ENCODE measurements around the gene RNF149.

RNF149 gene

GRCh38 chr2:101295895-101296294 is 12.6 kb downstream of the RNF149 start:
- no peaks in the 10 kb centered on the region for H3K27me3 ChIP-seq (ENCODE audit: insufficient read depth, low read depth)
- H3K27ac ChIP-seq, result no peak overlapping the region
- no peaks in the 10 kb centered on the region for H3K36me3 ChIP-seq (ENCODE audit: insufficient read depth)
- H3K4me3 ChIP-seq (IDR thresholded peaks at IDR 0.05; ENCODE audit: insufficient read depth, low read depth, low read length), result no peak overlapping the region
- peaks cover 35% of the 10 kb centered on the region; the same call in 1 of the 2 replicates for H3K79me2 ChIP-seq (ENCODE audit: insufficient read depth, low read depth)
- no peak overlapping the region for H3K4me2 ChIP-seq
- H3K9ac ChIP-seq, result no peak overlapping the region
- no peak for TF ChIP-seq CTCF (conservative IDR thresholded peaks at IDR 0.05; ENCODE audit: low read depth, low read length)
- H3K4me1 ChIP-seq (ENCODE audit: low read depth, poor library complexity, severe bottlenecking), result no peaks in the 10 kb centered on the region
- no peak overlapping the region for H2AFZ ChIP-seq (ENCODE audit: low read depth)
- H4K20me1 ChIP-seq (ENCODE audit: insufficient read depth), result peaks cover 4% of the 10 kb centered on the region; the same call in 1 of the 2 replicates

GRCh38 chr2:101294861-101295260 is 13.6 kb downstream of the RNF149 start:
- H3K79me2 ChIP-seq (ENCODE audit: insufficient read depth, low read depth), result peaks cover 32% of the 10 kb centered on the region; the same call in 1 of the 2 replicates
- no peak for TF ChIP-seq CTCF (conservative IDR thresholded peaks at IDR 0.05; ENCODE audit: low read depth, low read length)
- no peaks in the 10 kb centered on the region for H3K4me1 ChIP-seq (ENCODE audit: low read depth, poor library complexity, severe bottlenecking)
- no peaks in the 10 kb centered on the region for H3K27me3 ChIP-seq (ENCODE audit: insufficient read depth, low read depth)
- H2AFZ ChIP-seq (ENCODE audit: low read depth), result no peak overlapping the region
- H3K9ac ChIP-seq, result no peak overlapping the region
- H3K4me3 ChIP-seq (IDR thresholded peaks at IDR 0.05; ENCODE audit: insufficient read depth, low read depth, low read length), result no peak overlapping the region
- H3K36me3 ChIP-seq (ENCODE audit: insufficient read depth), result no peaks in the 10 kb centered on the region
- H4K20me1 ChIP-seq (ENCODE audit: insufficient read depth), result peaks cover 2% of the 10 kb centered on the region; the same call in 1 of the 2 replicates
- H3K27ac ChIP-seq, result no peak overlapping the region
- H3K4me2 ChIP-seq, result no peak overlapping the region

- no peak for TF ChIP-seq CTCF (conservative IDR thresholded peaks at IDR 0.05; ENCODE audit: low read depth, low read length)
- H3K9ac ChIP-seq, result no peak overlapping the region
- no peak overlapping the region for H2AFZ ChIP-seq (ENCODE audit: low read depth)
- H3K27ac ChIP-seq, result no peak overlapping the region
- H3K27me3 ChIP-seq (ENCODE audit: insufficient read depth, low read depth), result no peaks in the 10 kb centered on the region
- H4K20me1 ChIP-seq (ENCODE audit: insufficient read depth), result no peaks in the 10 kb centered on the region
- H3K4me2 ChIP-seq, result no peak overlapping the region
- H3K79me2 ChIP-seq (ENCODE audit: insufficient read depth, low read depth), result peaks cover 19% of the 10 kb centered on the region; the same call in 1 of the 2 replicates
- H3K4me1 ChIP-seq (ENCODE audit: low read depth, poor library complexity, severe bottlenecking), result no peaks in the 10 kb centered on the region
- H3K4me3 ChIP-seq (IDR thresholded peaks at IDR 0.05; ENCODE audit: insufficient read depth, low read depth, low read length), result no peak overlapping the region
- H3K36me3 ChIP-seq (ENCODE audit: insufficient read depth), result 0 out of 2 replicates have a peak, but pooled peaks cover 2% of the 10 kb centered on the region
Measured at GRCh38 chr2:101293544-101293943, 15.0 kb downstream of the RNF149 start.

GRCh38 chr2:101291973-101292372 is 16.5 kb downstream of the RNF149 start:
- no peak overlapping the region for H3K27ac ChIP-seq
- H3K9ac ChIP-seq, result no peak overlapping the region
- TF ChIP-seq CTCF (conservative IDR thresholded peaks at IDR 0.05; ENCODE audit: low read depth, low read length), result no peak
- H3K4me2 ChIP-seq, result no peak overlapping the region
- no peak overlapping the region for H3K4me3 ChIP-seq (IDR thresholded peaks at IDR 0.05; ENCODE audit: insufficient read depth, low read depth, low read length)
- no peaks in the 10 kb centered on the region for H3K27me3 ChIP-seq (ENCODE audit: insufficient read depth, low read depth)
- no peak overlapping the region for H2AFZ ChIP-seq (ENCODE audit: low read depth)
- H3K36me3 ChIP-seq (ENCODE audit: insufficient read depth), result 0 out of 2 replicates have a peak, but pooled peaks cover 7% of the 10 kb centered on the region
- H3K4me1 ChIP-seq (ENCODE audit: low read depth, poor library complexity, severe bottlenecking), result no peaks in the 10 kb centered on the region
- peaks cover 9% of the 10 kb centered on the region; the same call in 1 of the 2 replicates for H3K79me2 ChIP-seq (ENCODE audit: insufficient read depth, low read depth)
- no peaks in the 10 kb centered on the region for H4K20me1 ChIP-seq (ENCODE audit: insufficient read depth)
